ENCODE measurements around the gene SEPTIN1.

SEPTIN1 gene

GRCh38 chr16:30407804-30408534 is 25.6 kb upstream of the SEPTIN1 start (continued):
- no peak for TF ChIP-seq ZNF157 (tag by site-specific recombination; IDR thresholded peaks at IDR 0.05)
- TF ChIP-seq ZBTB48 (tag by site-specific recombination; IDR thresholded peaks at IDR 0.05), result no peak
- TF ChIP-seq ZNF701 (tag by site-specific recombination; IDR thresholded peaks at IDR 0.05), result no peak
- no peak for TF ChIP-seq ZNF37A (tag by site-specific recombination; IDR thresholded peaks at IDR 0.05)
- no peak for TF ChIP-seq ZNF48 (tag by site-specific recombination; IDR thresholded peaks at IDR 0.05)
- TF ChIP-seq ZNF549 (tag by site-specific recombination; IDR thresholded peaks at IDR 0.05), result no peak
- no peak for TF ChIP-seq AEBP2 (tag by site-specific recombination; IDR thresholded peaks at IDR 0.05; ENCODE audit: borderline replicate concordance)
- TF ChIP-seq ZNF221 (tag by site-specific recombination; IDR thresholded peaks at IDR 0.05; ENCODE audit: borderline replicate concordance), result no peak
- no peak for TF ChIP-seq ZNF2 (tag by site-specific recombination; IDR thresholded peaks at IDR 0.05)
- TF ChIP-seq ZBTB20 (tag by site-specific recombination; IDR thresholded peaks at IDR 0.05), result peak; percentile 49
- no peak for TF ChIP-seq ZNF16 (tag by site-specific recombination; IDR thresholded peaks at IDR 0.05; ENCODE audit: low read depth)
- no peak for TF ChIP-seq HIC1 (tag by site-specific recombination; IDR thresholded peaks at IDR 0.05)
- no peak for TF ChIP-seq ZBTB26 (tag by site-specific recombination; optimal IDR thresholded peaks at IDR 0.05)
- peak; percentile 82 for TF ChIP-seq ZNF76 (tag by site-specific recombination; IDR thresholded peaks at IDR 0.05; ENCODE audit: borderline replicate concordance, low read depth)
- no peak for TF ChIP-seq ZNF391 (tag by site-specific recombination; IDR thresholded peaks at IDR 0.05; ENCODE audit: borderline replicate concordance, low read depth)
- TF ChIP-seq ZNF341 (tag by site-specific recombination; IDR thresholded peaks at IDR 0.05; ENCODE audit: low read depth), result no peak
- no peak for TF ChIP-seq SCRT1 (tag by site-specific recombination; IDR thresholded peaks at IDR 0.05; ENCODE audit: borderline replicate concordance)
- peak; percentile 51 for TF ChIP-seq OSR2 (tag by site-specific recombination; IDR thresholded peaks at IDR 0.05)
- TF ChIP-seq OVOL3 (tag by site-specific recombination; IDR thresholded peaks at IDR 0.05), result no peak
- TF ChIP-seq ZNF843 (tag by site-specific recombination; IDR thresholded peaks at IDR 0.05), result no peak
- no peak for TF ChIP-seq TRIM28 (IDR thresholded peaks at IDR 0.05; ENCODE audit: borderline replicate concordance, low read length)

- Histone ChIP-seq H3K36me3 (ENCODE audit: control insufficient read depth in 2 of 2, insufficient read depth in 1 of 2, low read length in 2 of 2) (peaks cover 0 to 31% of the 10 kb centered on the region in 2 experiments; a peak in 2 of 3 replicates), H3K4me1 (ENCODE audit: control insufficient read depth, insufficient read depth, low read length) (peaks cover 5% of the 10 kb centered on the region; the same call in 1 of the 2 replicates), H3K27ac (ENCODE audit: extremely low read depth, low read depth, low read length) (peak within 1 kb of the TSS; percentile 92), H3K9me3 (ENCODE audit: control insufficient read depth, insufficient read depth, low read depth, low read length) (no peaks in the 10 kb centered on the region), H3K4me3 (ENCODE audit: low read depth, low read length) (peak within 1 kb of the TSS; percentile 82)
- CTCF ChIA-PET, result interaction anchor here (0.6 to 2.9 kb wide), 14 partner anchors 9 to 376 kb away, joined by 3 to 16 read pairs (median 4); partner anchors contain the start of genes DCTPP1, TBX6 and TLCD3B
- POLR2A ChIA-PET, result interaction anchor here (0.5 to 5.9 kb wide), 24 partner anchors 8 to 583 kb away, joined by 3 to 64 read pairs (median 5); partner anchors contain the start of genes ALDOA, CD2BP2, DCTPP1 and FBRS
- TF ChIP-seq ZNF114 (tag by site-specific recombination; IDR thresholded peaks at IDR 0.05) (no peak), ZNF645 (tag by site-specific recombination; IDR thresholded peaks at IDR 0.05) (no peak), MZF1 (tag by site-specific recombination; IDR thresholded peaks at IDR 0.05; ENCODE audit: borderline replicate concordance) (peak; percentile 14; the same call in 1 of the 2 replicates), ZNF501 (tag by site-specific recombination; IDR thresholded peaks at IDR 0.05) (peak; percentile 74), ZBTB11 (tag by site-specific recombination; conservative IDR thresholded peaks at IDR 0.05; ENCODE audit: low read depth) (peak; percentile 47), YY1 (tag by site-specific recombination; IDR thresholded peaks at IDR 0.05) (peak; percentile 68; the same call in 1 of the 2 replicates)
Measured at GRCh38 chr16:30407102-30407803, 24.9 kb upstream of the SEPTIN1 start, which contains the start of gene ZNF771. ZNF771 (plus strand) TSS chr16:30407606; CDS start chr16:30408054, 448 bp downstream.

Data from HEK293 (cell line).